Measurements from ENCODE around the gene DDX52.

DDX52 gene

GRCh38 chr17:37574427-37574826 is 68.8 kb downstream of the DDX52 start:
- H3K27ac ChIP-seq: no peak overlapping the region
- TF ChIP-seq ZFX (IDR thresholded peaks at IDR 0.05; ENCODE audit: borderline replicate concordance) (no peak), CTCF (IDR thresholded peaks at IDR 0.05) (no peak)

GRCh38 chr17:37571674-37572073 is 71.6 kb downstream of the DDX52 start:
- no peak overlapping the region for H3K27ac ChIP-seq
- no peak for TF ChIP-seq ZFX (IDR thresholded peaks at IDR 0.05; ENCODE audit: borderline replicate concordance)
- no peak for TF ChIP-seq CTCF (IDR thresholded peaks at IDR 0.05)

- H3K27ac ChIP-seq: no peak overlapping the region
- TF ChIP-seq CTCF (IDR thresholded peaks at IDR 0.05): peak; percentile 82
- no peak for TF ChIP-seq ZFX (IDR thresholded peaks at IDR 0.05; ENCODE audit: borderline replicate concordance)
Measured at GRCh38 chr17:37570527-37571093, 72.6 kb downstream of the DDX52 start.

- TF ChIP-seq ZFX (IDR thresholded peaks at IDR 0.05; ENCODE audit: borderline replicate concordance) (no peak), CTCF (IDR thresholded peaks at IDR 0.05) (no peak)
- H3K27ac ChIP-seq: no peak overlapping the region
Measured at GRCh38 chr17:37568350-37569053, 74.7 kb downstream of the DDX52 start.

- no peak overlapping the region for H3K27ac ChIP-seq
- TF ChIP-seq ZFX (IDR thresholded peaks at IDR 0.05; ENCODE audit: borderline replicate concordance): no peak
- TF ChIP-seq CTCF (IDR thresholded peaks at IDR 0.05): no peak
Measured at GRCh38 chr17:37567538-37567937, 75.7 kb downstream of the DDX52 start.

- no peak for TF ChIP-seq CTCF (IDR thresholded peaks at IDR 0.05)
- no peak overlapping the region for H3K27ac ChIP-seq
Measured at GRCh38 chr17:37567137-37567536, 76.1 kb downstream of the DDX52 start.

- H3K27ac ChIP-seq: no peak overlapping the region
- TF ChIP-seq CTCF (IDR thresholded peaks at IDR 0.05) (no peak), ZFX (IDR thresholded peaks at IDR 0.05; ENCODE audit: borderline replicate concordance) (no peak)
Measured at GRCh38 chr17:37564252-37564651, 79.0 kb downstream of the DDX52 start.

Measured in 22Rv1 (cell line).